ENCODE measurements around the gene MIDN.

The MIDN gene

GRCh38 chr19:1260749-1261537 is 12.6 kb downstream of the MIDN start:
- Histone ChIP-seq H4K20me1 (ENCODE audit: insufficient read depth, low read length) (no peaks in the 10 kb centered on the region), H2AFZ (ENCODE audit: low read length) (no peak overlapping the region), H3K9ac (ENCODE audit: low read length) (peak overlapping the region; percentile 85), H3K9me2 (ENCODE audit: low read depth, low read length) (no peaks in the 10 kb centered on the region), H3K4me3 (ENCODE audit: low read depth, low read length, poor library complexity, severe bottlenecking) (peak overlapping the region; percentile 73), H3K27ac (ENCODE audit: low read depth, low read length, poor library complexity, severe bottlenecking) (peak overlapping the region; percentile 97), H3K4me2 (ENCODE audit: low read length) (peak overlapping the region; percentile 86), H3F3A (ENCODE audit: insufficient read depth, low read length) (peaks cover 5% of the 10 kb centered on the region; the same call in 1 of the 2 replicates), H3K79me2 (ENCODE audit: insufficient read depth, low read length) (no peaks in the 10 kb centered on the region), H3K9me3 (ENCODE audit: low read length) (no peaks in the 10 kb centered on the region), H3K36me3 (ENCODE audit: insufficient read depth, low read length) (peaks cover 20% of the 10 kb centered on the region), H3K27me3 (ENCODE audit: insufficient read depth, low read length) (no peaks in the 10 kb centered on the region), H3K4me1 (ENCODE audit: insufficient read depth, low read length, severe bottlenecking) (peaks cover 74% of the 10 kb centered on the region)
- TF ChIP-seq CTCF (IDR thresholded peaks at IDR 0.05; ENCODE audit: low read length) (no peak), EZH2 (IDR thresholded peaks at IDR 0.05; ENCODE audit: borderline replicate concordance, low read length) (no peak)

- peak overlapping the region; percentile 89 for H3K27ac ChIP-seq (ENCODE audit: low read depth, low read length, poor library complexity, severe bottlenecking)
- H2AFZ ChIP-seq (ENCODE audit: low read length) = no peak overlapping the region
- H3K4me1 ChIP-seq (ENCODE audit: insufficient read depth, low read length, severe bottlenecking) = peaks cover 79% of the 10 kb centered on the region
- no peaks in the 10 kb centered on the region for H3K79me2 ChIP-seq (ENCODE audit: insufficient read depth, low read length)
- H3K27me3 ChIP-seq (ENCODE audit: insufficient read depth, low read length) = no peaks in the 10 kb centered on the region
- peak overlapping the region; percentile 85 for H3K4me2 ChIP-seq (ENCODE audit: low read length)
- peaks cover 5% of the 10 kb centered on the region; the same call in 1 of the 2 replicates for H3F3A ChIP-seq (ENCODE audit: insufficient read depth, low read length)
- H4K20me1 ChIP-seq (ENCODE audit: insufficient read depth, low read length) = no peaks in the 10 kb centered on the region
- H3K4me3 ChIP-seq (ENCODE audit: low read depth, low read length, poor library complexity, severe bottlenecking) = peak overlapping the region; percentile 73
- TF ChIP-seq EZH2 (IDR thresholded peaks at IDR 0.05; ENCODE audit: borderline replicate concordance, low read length) (no peak), CTCF (IDR thresholded peaks at IDR 0.05; ENCODE audit: low read length) (peak; percentile 27; the same call in 1 of the 2 replicates)
- peak overlapping the region; percentile 85 for H3K9ac ChIP-seq (ENCODE audit: low read length)
- H3K9me3 ChIP-seq (ENCODE audit: low read length) = no peaks in the 10 kb centered on the region
- peaks cover 17% of the 10 kb centered on the region for H3K36me3 ChIP-seq (ENCODE audit: insufficient read depth, low read length)
- no peaks in the 10 kb centered on the region for H3K9me2 ChIP-seq (ENCODE audit: low read depth, low read length)
Observed at GRCh38 chr19:1261538-1261797, 13.1 kb downstream of the MIDN start.

GRCh38 chr19:1261798-1262622 is 13.6 kb downstream of the MIDN start:
- Histone ChIP-seq H3K79me2 (ENCODE audit: insufficient read depth, low read length) (no peaks in the 10 kb centered on the region), H3K4me3 (ENCODE audit: low read depth, low read length, poor library complexity, severe bottlenecking) (peak overlapping the region; percentile 73), H3K27ac (ENCODE audit: low read depth, low read length, poor library complexity, severe bottlenecking) (peak overlapping the region; percentile 89), H3K27me3 (ENCODE audit: insufficient read depth, low read length) (no peaks in the 10 kb centered on the region), H4K20me1 (ENCODE audit: insufficient read depth, low read length) (no peaks in the 10 kb centered on the region), H3K36me3 (ENCODE audit: insufficient read depth, low read length) (peaks cover 11% of the 10 kb centered on the region; the same call in 1 of the 2 replicates), H3K4me1 (ENCODE audit: insufficient read depth, low read length, severe bottlenecking) (peaks cover 83% of the 10 kb centered on the region), H3K9me2 (ENCODE audit: low read depth, low read length) (no peaks in the 10 kb centered on the region), H3K9ac (ENCODE audit: low read length) (peak overlapping the region; percentile 85), H2AFZ (ENCODE audit: low read length) (no peak overlapping the region), H3F3A (ENCODE audit: insufficient read depth, low read length) (peaks cover 5% of the 10 kb centered on the region; the same call in 1 of the 2 replicates), H3K9me3 (ENCODE audit: low read length) (no peaks in the 10 kb centered on the region), H3K4me2 (ENCODE audit: low read length) (peak overlapping the region; percentile 85)
- TF ChIP-seq EZH2 (IDR thresholded peaks at IDR 0.05; ENCODE audit: borderline replicate concordance, low read length) (no peak), CTCF (IDR thresholded peaks at IDR 0.05; ENCODE audit: low read length) (no peak)
